NCI-H128 (cell line): ENCODE measurements around the gene SLC4A2.

Source experiments
- DNase-seq: peaks from one replicate; lab custom pipeline; 2025; ENCODE audit not compliant: unreplicated experiment; lab: John Stamatoyannopoulos, UW

Gene SLC4A2

GRCh38 chr7:151125846-151126481 lies 66.6 kb downstream of the SLC4A2 start:
- no peak for DNase-seq
